Ovary (tissue), 3 donors: ENCODE data around the gene TOX3.

Experiments used
- POLR2A ChIP-seq: fragments of 450-650 bp; IDR thresholded peaks from one replicate; pipeline ENCODE4 v1.6.1; 2017; ENCODE audit warnings: antibody characterized with exemption, mild to moderate bottlenecking, moderate library complexity
- TF ChIP-seq, protein P1 (sequence below), 3 donors: fragments of 450-650 bp in 2 of 3; fragments of 200-600 bp in 1 of 3; IDR thresholded peaks; one replicate each; pipeline versions ENCODE4 v1.5.1 to v1.8.0; 2016 to 2022; ENCODE audit warnings: antibody characterized with exemption in 3 of 3, mild to moderate bottlenecking in 1 of 3
- donor health status: DM: no; HTN: no; CAD: no.

DNA sequence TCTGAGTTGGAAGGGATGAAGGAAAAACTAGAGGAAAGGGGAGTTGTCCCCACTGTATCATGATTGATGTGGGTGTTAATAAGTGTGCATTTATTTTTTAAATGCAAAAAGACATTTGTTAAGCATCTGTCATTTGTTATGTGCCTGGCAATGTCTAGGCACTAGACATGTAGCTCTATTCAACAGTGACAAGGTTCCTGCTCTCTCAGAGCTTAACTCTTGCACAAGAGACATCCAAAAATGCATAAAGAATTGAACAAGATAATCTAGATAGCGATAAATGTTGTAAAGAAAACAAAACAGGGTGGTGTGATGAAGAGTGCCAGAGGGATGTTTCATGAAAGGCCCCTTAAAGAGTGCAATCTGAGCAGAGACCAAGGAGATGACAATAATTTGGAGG, 148.9 kb downstream of the TOX3 start:
- no peak for TF ChIP-seq POLR2A
- TF ChIP-seq, protein P1, sequence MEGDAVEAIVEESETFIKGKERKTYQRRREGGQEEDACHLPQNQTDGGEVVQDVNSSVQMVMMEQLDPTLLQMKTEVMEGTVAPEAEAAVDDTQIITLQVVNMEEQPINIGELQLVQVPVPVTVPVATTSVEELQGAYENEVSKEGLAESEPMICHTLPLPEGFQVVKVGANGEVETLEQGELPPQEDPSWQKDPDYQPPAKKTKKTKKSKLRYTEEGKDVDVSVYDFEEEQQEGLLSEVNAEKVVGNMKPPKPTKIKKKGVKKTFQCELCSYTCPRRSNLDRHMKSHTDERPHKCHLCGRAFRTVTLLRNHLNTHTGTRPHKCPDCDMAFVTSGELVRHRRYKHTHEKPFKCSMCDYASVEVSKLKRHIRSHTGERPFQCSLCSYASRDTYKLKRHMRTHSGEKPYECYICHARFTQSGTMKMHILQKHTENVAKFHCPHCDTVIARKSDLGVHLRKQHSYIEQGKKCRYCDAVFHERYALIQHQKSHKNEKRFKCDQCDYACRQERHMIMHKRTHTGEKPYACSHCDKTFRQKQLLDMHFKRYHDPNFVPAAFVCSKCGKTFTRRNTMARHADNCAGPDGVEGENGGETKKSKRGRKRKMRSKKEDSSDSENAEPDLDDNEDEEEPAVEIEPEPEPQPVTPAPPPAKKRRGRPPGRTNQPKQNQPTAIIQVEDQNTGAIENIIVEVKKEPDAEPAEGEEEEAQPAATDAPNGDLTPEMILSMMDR (IDR thresholded peaks at IDR 0.05), result no peak
